Heart right ventricle (tissue), 16 donors: Measurements from ENCODE around the gene CYP39A1. TPM values are rescaled to one million over a fixed set of nuclear protein-coding genes. Genes with fewer than 3 reads are reported as not detected.

Experiments used
- ATAC-seq, 8 donors: fragments of 200-7000 bp; cut with Tn5 transposase; one replicate each; pipeline ENCODE4 v1.9.1; 2020; ENCODE audit warnings: mild to moderate bottlenecking in 8 of 8, moderate library complexity in 8 of 8, moderate number of reproducible peaks in 1 of 8
- DNase-seq, 2 donors: peaks; one replicate each; pipeline ENCODE4 v3.0.0-alpha.2; 2020
- H3K27ac ChIP-seq, 10 donors: fragments of 200-600 bp; sonication (generic) in 2 of 10; one replicate each; pipeline versions ENCODE4 v1.5.0 to v1.8.0; 2020 to 2022; ENCODE audit warnings: mild to moderate bottlenecking in 3 of 10
- H3K27me3 ChIP-seq, 7 donors: fragments of 200-600 bp; one replicate each; pipeline ENCODE4 v1.8.0; 2021 to 2022; ENCODE audit warnings: mild to moderate bottlenecking in 2 of 7
- H3K36me3 ChIP-seq, 9 donors: fragments of 200-600 bp; sonication (generic) in 1 of 9; one replicate each; pipeline versions ENCODE4 v1.5.0 to v1.8.0; 2020 to 2022; ENCODE audit warnings: mild to moderate bottlenecking in 2 of 9
- H3K4me1 ChIP-seq, 9 donors: fragments of 200-600 bp; sonication (generic) in 1 of 9; one replicate each; pipeline versions ENCODE4 v1.5.0 to v1.8.0; 2020 to 2022; ENCODE audit warnings: mild to moderate bottlenecking in 4 of 9
- H3K4me3 ChIP-seq, 10 donors: fragments of 200-600 bp; sonication (generic) in 2 of 10; one replicate each; pipeline versions ENCODE4 v1.5.0 to v1.8.0; 2020 to 2022; ENCODE audit warnings: mild to moderate bottlenecking in 7 of 10, moderate library complexity in 2 of 10
- H3K9me3 ChIP-seq, 11 donors: fragments of 200-600 bp in 10 of 11; sonication (generic) in 2 of 11; one replicate each; pipeline versions ENCODE4 v1.5.0 to v1.8.0; 2013 to 2022; ENCODE audit warnings: mild to moderate bottlenecking in 2 of 11, control low read depth in 1 of 11, moderate library complexity in 1 of 11
- WGBS, 2 donors: extraction: QIAGEN DNeasy Blood & Tissue Kit; methylation state at CpG; one replicate each; pipeline ENCODE4 v1.1.7; 2013; ENCODE audit warnings: inconsistent platforms in 1 of 2; 5-methylcytosine and 5-hydroxymethylcytosine counted together
- intact Hi-C, 10 donors: fragments of 100-400 bp; cut with DNase I; formaldehyde crosslinking; loops; one replicate each; pipeline versions ENCODE4 v1.11.1 to v1.14.2; 2022
- polyA plus RNA-seq, 2 donors: library from polyadenylated mRNA; stranded (reverse); fragments of 200-250 nt; gene quantifications; one replicate each; pipeline ENCODE4 v1.2.3, GENCODE V29; 2013
- total RNA-seq, 10 donors: library from RNA; stranded (reverse); fragmentation: NEBNext Ultra II Directional in 3 of 10; extraction: Animal tissue kit (Norgen Biotek cat#: 25700) in 3 of 10; gene quantifications; one replicate each; pipeline versions ENCODE4 v1.2.1 to v1.2.4, GENCODE V29; 2021 to 2023
- TF ChIP-seq, protein P1 (sequence below), 9 donors: fragments of 200-600 bp; sonication (generic) in 2 of 9; IDR thresholded peaks; one replicate each; pipeline versions ENCODE4 v1.5.0 to v1.8.0; 2021 to 2022; ENCODE audit warnings: antibody characterized with exemption in 9 of 9, mild to moderate bottlenecking in 5 of 9, moderate library complexity in 1 of 9
- donor health status: Arrhythmogenic right ventricular cardiomyopathy.
- donor health status: ischemic (EF 13 %, LVEDD 7.1; RV severe dilation, severe dysfunction).
- donor health status: healthy with polysubstance abuse.
- donor health status: DM: no; HTN: yes; CAD: no.
- donor health status: DM: no; HTN: no; CAD: no.
- donor health status: ischemic (EF 25% LVEDD 6.9; RV normal size, moderate dysfunction).
- donor health status: ischemic (EF 25% LVEDD 5.7; RV mildly dilated, moderate dysfunction).
- donor health status: healthy.
- donor health status: DM: yes; HTN: yes; CAD: no.
- donor health status: Ischemic cardiomyopathy.
- donor health status: ischemic (EF 35%, LVEDD 5.7; RV mildly dilated, moderate dysfunction).
- donor health status: nonischemic (EF 11% LVEDD 7.7; RV severe dilation, severe dysfunction).
- donor health status: DM: yes; HTN: yes; CAD: no.
- donor health status: PGD.
- donor health status: ischemic (EF 29% LVEDD 5.4; RV normal size, mild dysfunction).
- donor health status: nonischemic (EF 23%, LVEDD 6.1; RV moderate dilation, normal function).

The CYP39A1 gene
- total and polyA plus RNA-seq, 12 donors = 2.9 to 7.5 (median 4.5) TPM

DNA sequence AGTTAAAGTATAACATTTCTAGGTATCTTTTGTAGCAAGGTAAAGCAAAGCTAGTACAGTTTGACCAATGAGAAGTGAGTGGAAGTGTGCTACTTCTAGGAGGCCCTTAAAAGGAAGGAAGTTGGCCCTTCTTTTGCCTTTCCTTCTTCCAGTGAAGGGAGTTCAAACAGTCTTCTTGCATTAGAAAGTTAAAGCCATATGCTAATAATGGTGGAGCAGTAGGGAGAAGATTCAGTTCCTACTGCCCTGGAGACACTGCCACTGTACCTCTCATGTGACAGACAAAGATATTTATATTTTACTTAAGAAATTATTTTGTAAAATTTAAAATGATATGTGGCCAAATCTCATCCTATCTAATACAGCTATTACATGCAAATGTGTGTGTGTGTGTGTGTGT lies 135.4 kb downstream of the CYP39A1 start:
- no peaks in the 10 kb centered on the region for H3K9me3 ChIP-seq
- peaks cover 0 to 56% (median 24%) of the 10 kb centered on the region in 9 donors for H3K4me1 ChIP-seq
- H3K27ac ChIP-seq = peak overlapping the region in 2 of 10 donors; percentile 31 to 42
- ATAC-seq (no peak), DNase-seq (no peak)
- H3K27me3 ChIP-seq = no peaks in the 10 kb centered on the region
- intact Hi-C loops = no loop called here
- H3K4me3 ChIP-seq = no peak overlapping the region
- no peaks in the 10 kb centered on the region for H3K36me3 ChIP-seq
- TF ChIP-seq, protein P1, sequence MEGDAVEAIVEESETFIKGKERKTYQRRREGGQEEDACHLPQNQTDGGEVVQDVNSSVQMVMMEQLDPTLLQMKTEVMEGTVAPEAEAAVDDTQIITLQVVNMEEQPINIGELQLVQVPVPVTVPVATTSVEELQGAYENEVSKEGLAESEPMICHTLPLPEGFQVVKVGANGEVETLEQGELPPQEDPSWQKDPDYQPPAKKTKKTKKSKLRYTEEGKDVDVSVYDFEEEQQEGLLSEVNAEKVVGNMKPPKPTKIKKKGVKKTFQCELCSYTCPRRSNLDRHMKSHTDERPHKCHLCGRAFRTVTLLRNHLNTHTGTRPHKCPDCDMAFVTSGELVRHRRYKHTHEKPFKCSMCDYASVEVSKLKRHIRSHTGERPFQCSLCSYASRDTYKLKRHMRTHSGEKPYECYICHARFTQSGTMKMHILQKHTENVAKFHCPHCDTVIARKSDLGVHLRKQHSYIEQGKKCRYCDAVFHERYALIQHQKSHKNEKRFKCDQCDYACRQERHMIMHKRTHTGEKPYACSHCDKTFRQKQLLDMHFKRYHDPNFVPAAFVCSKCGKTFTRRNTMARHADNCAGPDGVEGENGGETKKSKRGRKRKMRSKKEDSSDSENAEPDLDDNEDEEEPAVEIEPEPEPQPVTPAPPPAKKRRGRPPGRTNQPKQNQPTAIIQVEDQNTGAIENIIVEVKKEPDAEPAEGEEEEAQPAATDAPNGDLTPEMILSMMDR (IDR thresholded peaks at IDR 0.05) = no peak

DNA sequence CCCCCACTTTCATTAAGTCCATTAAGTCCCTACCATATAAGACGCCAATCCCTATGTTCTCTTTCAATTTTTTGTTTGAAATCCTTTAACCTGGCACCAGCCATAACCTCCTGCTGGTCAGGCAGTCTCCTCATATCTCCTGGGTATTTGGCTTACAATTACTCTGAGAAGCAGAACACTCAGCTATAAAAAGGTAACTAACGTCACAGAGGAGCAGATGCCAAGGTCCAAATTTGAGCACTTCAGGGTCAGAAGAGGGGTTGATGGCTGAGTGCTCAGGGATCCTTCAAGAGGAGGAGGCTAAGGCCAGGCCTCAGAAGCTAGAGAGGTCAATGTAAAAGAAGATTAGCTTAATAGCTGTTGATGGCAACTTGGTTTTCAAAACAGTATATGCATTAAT lies 139.1 kb downstream of the CYP39A1 start:
- Histone ChIP-seq H3K9me3 (no peaks in the 10 kb centered on the region), H3K27me3 (no peaks in the 10 kb centered on the region), H3K27ac (peak overlapping the region; percentile 38 to 85 (median 80)), H3K4me3 (no peak overlapping the region), H3K36me3 (no peaks in the 10 kb centered on the region), H3K4me1 (peaks cover 3 to 74% (median 49%) of the 10 kb centered on the region in 9 donors)
- peak in 1 of 2 donors; percentile 53 for DNase-seq
- WGBS, 2 donors = 32 to 55% methylated on average over 2 of the region's 2 CpGs
- peak in 7 of 8 donors; percentile 39 to 85 (median 73) for ATAC-seq
- TF ChIP-seq, protein P1 (IDR thresholded peaks at IDR 0.05) = no peak
- intact Hi-C loops = loop anchor here in 1 of 10 donors (5.0 kb wide), 1 partner anchor 94 kb away; no protein-coding TSS in a partner anchor

DNA sequence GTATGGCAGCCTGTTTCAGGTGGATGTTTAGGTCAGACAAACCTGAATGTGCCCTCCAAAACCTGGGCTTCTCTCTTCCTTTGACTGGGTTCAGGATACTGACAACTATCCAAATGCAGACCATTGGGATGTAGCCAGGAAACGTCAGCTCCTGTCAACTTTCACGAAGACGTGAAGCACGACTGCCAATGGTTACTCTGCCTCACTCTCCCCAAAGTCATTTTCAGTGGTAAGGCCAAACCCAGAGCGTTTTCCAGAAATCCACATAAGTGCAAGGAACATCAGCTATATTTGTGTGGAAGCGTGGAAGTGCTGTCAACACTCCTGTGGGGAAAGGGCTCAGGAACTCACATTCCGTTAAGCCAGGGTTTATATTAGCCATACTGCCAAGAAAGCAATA lies 141.3 kb downstream of the CYP39A1 start:
- peak in 6 of 8 donors; percentile 30 to 83 (median 48) for ATAC-seq
- H3K27me3 ChIP-seq = no peaks in the 10 kb centered on the region
- no peaks in the 10 kb centered on the region for H3K9me3 ChIP-seq
- no peak overlapping the region for H3K4me3 ChIP-seq
- peak overlapping the region; percentile 21 to 85 (median 80) for H3K27ac ChIP-seq
- 30 to 51% methylated on average over 7 of the region's 7 CpGs for WGBS, 2 donors
- H3K36me3 ChIP-seq = no peaks in the 10 kb centered on the region
- peaks cover 3 to 79% (median 67%) of the 10 kb centered on the region in 9 donors for H3K4me1 ChIP-seq
- intact Hi-C loops = loop anchor here in 2 of 10 donors (2.0 to 5.0 kb wide), 2 partner anchors 21 to 96 kb away; partner anchors contain the start of gene RCAN2 (in 1 of the 2)
- peak in 1 of 2 donors; percentile 38 for DNase-seq
- TF ChIP-seq, protein P1 (IDR thresholded peaks at IDR 0.05) = no peak

DNA sequence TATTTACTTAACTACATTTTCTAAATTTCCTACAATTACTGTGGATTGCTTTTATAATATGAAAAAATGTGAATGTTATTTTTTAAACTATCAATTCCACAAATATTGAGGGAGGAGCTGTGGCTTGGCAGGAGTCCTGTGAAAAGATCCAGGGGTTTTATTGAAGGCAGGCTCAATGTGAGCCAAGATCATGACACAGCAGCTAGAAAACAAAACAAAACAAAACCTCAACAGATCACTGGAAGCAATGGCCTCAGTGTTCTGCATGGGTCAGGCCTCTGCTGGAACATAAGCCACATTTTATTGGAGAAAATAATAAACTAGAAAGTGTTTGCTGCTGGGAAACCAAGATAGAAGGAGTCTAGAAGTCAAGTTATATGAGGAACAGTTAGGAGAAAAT lies 142.0 kb downstream of the CYP39A1 start:
- DNase-seq (peak in 1 of 2 donors; percentile 54), ATAC-seq (peak in 6 of 8 donors; percentile 23 to 77 (median 63))
- Histone ChIP-seq H3K27me3 (no peaks in the 10 kb centered on the region), H3K36me3 (no peaks in the 10 kb centered on the region), H3K27ac (peak overlapping the region; percentile 48 to 85 (median 80)), H3K9me3 (no peaks in the 10 kb centered on the region), H3K4me1 (peaks cover 3 to 82% (median 61%) of the 10 kb centered on the region in 9 donors), H3K4me3 (no peak overlapping the region)
- intact Hi-C loops = loop anchor here in 2 of 10 donors (2.0 to 5.0 kb wide), 2 partner anchors 20 to 97 kb away; partner anchors contain the start of gene RCAN2 (in 1 of the 2)
- TF ChIP-seq, protein P1 (IDR thresholded peaks at IDR 0.05) = no peak
